Astrocyte of the cerebellum (primary cell): ENCODE results near the gene ITGA2.

Experiments
- DNase-seq: peaks from one replicate; pipeline ENCODE4 v3.0.0-alpha.2; 2011; ENCODE audit warnings: low read depth
- H3K4me3 ChIP-seq: 2 replicates; pipeline ENCODE4 v1.5.1; 2011; ENCODE audit warnings: mild to moderate bottlenecking, low read depth, low read length, moderate library complexity
- CTCF ChIP-seq: IDR thresholded peaks from 2 replicates; pipeline ENCODE4 v1.5.1; 2012; ENCODE audit warnings: low read length, low read depth, moderate library complexity, mild to moderate bottlenecking; ENCODE audit errors: missing control alignments
- in situ Hi-C: cut with HindIII; loops from 2 replicates; pipeline ENCODE4 v1.10.0; 2017; ENCODE audit warnings: low sequenced_read_pairs

ITGA2 gene

GRCh38 chr5:52987711-52988331 is 1.3 kb upstream of the ITGA2 start:
- DNase-seq = no peak
- TF ChIP-seq CTCF = no peak
- no peak overlapping the region for H3K4me3 ChIP-seq
- in situ Hi-C loops = no loop called here

- no peak for DNase-seq
- in situ Hi-C loops = no loop called here
- TF ChIP-seq CTCF = no peak
- H3K4me3 ChIP-seq = peak overlapping the region; percentile 65
These were observed 672 bp upstream of the ITGA2 start for GRCh38 chr5:52988335-52989024.

GRCh38 chr5:52989781-52990527 is 802 bp downstream of the ITGA2 start:
- H3K4me3 ChIP-seq = peak overlapping the region; percentile 65
- peak; percentile 54 for TF ChIP-seq CTCF
- in situ Hi-C loops = no loop called here
- no peak for DNase-seq

GRCh38 chr5:52990528-52990925 is 1.4 kb downstream of the ITGA2 start:
- no peak for TF ChIP-seq CTCF
- peak overlapping the region; percentile 65 for H3K4me3 ChIP-seq
- DNase-seq = no peak
- in situ Hi-C loops = no loop called here

GRCh38 chr5:52993367-52993766 is 4.2 kb downstream of the ITGA2 start:
- in situ Hi-C loops = no loop called here
- no peak overlapping the region for H3K4me3 ChIP-seq
- no peak for TF ChIP-seq CTCF
- DNase-seq = no peak

GRCh38 chr5:52994266-52994665 is 5.1 kb downstream of the ITGA2 start:
- no peak overlapping the region for H3K4me3 ChIP-seq
- TF ChIP-seq CTCF = no peak
- DNase-seq = no peak
- in situ Hi-C loops = no loop called here
